HEK293 (cell line): Measurements from ENCODE around the gene PRCP.

Experiments used
- CTCF ChIA-PET: fragments of 350-600 bp; formaldehyde crosslinking; extraction: SDS; loops from one replicate; lab custom pipeline; 2021; ENCODE audit warnings: antibody characterized with exemption; lab: Yijun Ruan, JAX
- POLR2A ChIA-PET: fragments of 300-600 bp; formaldehyde crosslinking; extraction: SDS; loops from one replicate; lab custom pipeline; 2020; ENCODE audit warnings: antibody characterized with exemption, inconsistent platforms; lab: Yijun Ruan, JAX
- H3K27ac ChIP-seq: fragments of 200-500 bp; sonication (Bioruptor generic); 2 replicates; pipeline ENCODE4 v1.5.1; 2014; ENCODE audit warnings: low read depth, low read length, control low read depth, inconsistent platforms; ENCODE audit errors: extremely low read depth
- H3K36me3 ChIP-seq, 2 experiments: fragments of 200-500 bp in 1 of 2; sonication (Bioruptor generic) in 1 of 2; 1 replicate in 1 of 2; 2 replicates in 1 of 2; pipeline ENCODE4 v1.5.1; 2014 to 2017; ENCODE audit warnings: inconsistent platforms in 2 of 2, low read length in 2 of 2; ENCODE audit not compliant: control insufficient read depth in 2 of 2, insufficient read depth in 1 of 2
- H3K4me1 ChIP-seq: fragments of 200-500 bp; sonication (Bioruptor generic); 2 replicates; pipeline ENCODE4 v1.5.1; 2014; ENCODE audit warnings: mild to moderate bottlenecking, low read length, inconsistent platforms; ENCODE audit not compliant: control insufficient read depth, insufficient read depth
- H3K4me3 ChIP-seq: 2 replicates; pipeline ENCODE4 v1.5.1; 2011; ENCODE audit warnings: low read depth, mild to moderate bottlenecking, control low read depth, low read length, moderate library complexity
- H3K9me3 ChIP-seq: fragments of 200-500 bp; sonication (Bioruptor generic); 2 replicates; pipeline ENCODE4 v1.5.1; 2014; ENCODE audit warnings: low read depth, low read length, inconsistent platforms; ENCODE audit not compliant: control insufficient read depth, insufficient read depth
- BCL6B ChIP-seq: fragments of 450-650 bp; formaldehyde crosslinking; IDR thresholded peaks from 2 replicates; pipeline ENCODE4 v1.5.1; 2017; ENCODE audit warnings: missing biosample characterization, missing genetic modification characterization
- FEZF1 ChIP-seq: fragments of 450-650 bp; formaldehyde crosslinking; IDR thresholded peaks from 2 replicates; pipeline ENCODE4 v1.5.1; 2016; ENCODE audit warnings: missing biosample characterization, missing genetic modification characterization
- GLIS2 ChIP-seq: fragments of 450-650 bp; formaldehyde crosslinking; IDR thresholded peaks from 2 replicates; pipeline ENCODE4 v1.5.1; 2016; ENCODE audit warnings: missing biosample characterization, missing genetic modification characterization
- IKZF3 ChIP-seq: fragments of 450-650 bp; IDR thresholded peaks from 2 replicates; pipeline ENCODE4 v1.5.0; 2018; ENCODE audit warnings: missing biosample characterization, mild to moderate bottlenecking, missing genetic modification characterization, moderate library complexity
- KLF9 ChIP-seq: fragments of 450-650 bp; formaldehyde crosslinking; IDR thresholded peaks from 2 replicates; pipeline ENCODE4 v1.5.1; 2016; ENCODE audit warnings: missing biosample characterization, missing genetic modification characterization, low read depth
- PRDM2 ChIP-seq: fragments of 450-650 bp; formaldehyde crosslinking; IDR thresholded peaks from 2 replicates; pipeline ENCODE4 v1.5.1; 2016; ENCODE audit warnings: missing biosample characterization, missing genetic modification characterization, borderline replicate concordance
- ZBTB49 ChIP-seq: fragments of 450-650 bp; formaldehyde crosslinking; IDR thresholded peaks from 2 replicates; pipeline ENCODE4 v1.5.1; 2016; ENCODE audit warnings: missing biosample characterization, missing genetic modification characterization, low read depth
- ZEB2 ChIP-seq: fragments of 450-650 bp; formaldehyde crosslinking; IDR thresholded peaks from 2 replicates; pipeline ENCODE4 v1.5.1; 2016; ENCODE audit warnings: missing biosample characterization, missing genetic modification characterization
- ZIC2 ChIP-seq: fragments of 450-650 bp; formaldehyde crosslinking; IDR thresholded peaks from 2 replicates; pipeline ENCODE4 v1.5.1; 2016; ENCODE audit warnings: missing biosample characterization, missing genetic modification characterization
- ZNF148 ChIP-seq: fragments of 450-650 bp; formaldehyde crosslinking; IDR thresholded peaks from 2 replicates; pipeline ENCODE4 v1.5.0; 2017; ENCODE audit warnings: missing biosample characterization, missing genetic modification characterization, borderline replicate concordance
- ZNF202 ChIP-seq: fragments of 450-650 bp; formaldehyde crosslinking; IDR thresholded peaks from 2 replicates; pipeline ENCODE4 v1.5.1; 2016; ENCODE audit warnings: missing biosample characterization, missing genetic modification characterization, borderline replicate concordance
- ZNF24 ChIP-seq: fragments of 450-650 bp; formaldehyde crosslinking; IDR thresholded peaks from 2 replicates; pipeline ENCODE4 v1.5.1; 2016; ENCODE audit warnings: missing biosample characterization, missing genetic modification characterization
- ZNF311 ChIP-seq: fragments of 450-650 bp; formaldehyde crosslinking; IDR thresholded peaks from 2 replicates; pipeline ENCODE4 v1.5.1; 2017; ENCODE audit warnings: missing biosample characterization, missing genetic modification characterization, borderline replicate concordance
- ZNF530 ChIP-seq: fragments of 450-650 bp; formaldehyde crosslinking; IDR thresholded peaks from 2 replicates; pipeline ENCODE4 v1.5.1; 2016; ENCODE audit warnings: low read depth, missing biosample characterization, missing genetic modification characterization
- ZNF658 ChIP-seq: fragments of 450-650 bp; formaldehyde crosslinking; IDR thresholded peaks from 2 replicates; pipeline ENCODE4; 2016; ENCODE audit warnings: missing biosample characterization, missing genetic modification characterization
- ZNF707 ChIP-seq: fragments of 450-650 bp; formaldehyde crosslinking; IDR thresholded peaks from 2 replicates; pipeline ENCODE4 v1.5.1; 2016; ENCODE audit warnings: missing biosample characterization, missing genetic modification characterization
- ZNF785 ChIP-seq: fragments of 450-650 bp; formaldehyde crosslinking; IDR thresholded peaks from 2 replicates; pipeline ENCODE4 v1.5.1; 2016; ENCODE audit warnings: missing biosample characterization, missing genetic modification characterization
- ZSCAN4 ChIP-seq: fragments of 450-650 bp; formaldehyde crosslinking; IDR thresholded peaks from 2 replicates; pipeline ENCODE4 v1.5.1; 2017; ENCODE audit warnings: missing biosample characterization, missing genetic modification characterization
- ZXDB ChIP-seq: fragments of 450-650 bp; formaldehyde crosslinking; IDR thresholded peaks from 2 replicates; pipeline ENCODE4 v1.5.1; 2016; ENCODE audit warnings: missing biosample characterization, missing genetic modification characterization

PRCP gene

GRCh38 chr11:82939456-82939855 is 39.2 kb upstream of the PRCP start:
- Histone ChIP-seq H3K9me3 (no peaks in the 10 kb centered on the region), H3K4me1 (no peaks in the 10 kb centered on the region), H3K27ac (no peak overlapping the region), H3K36me3 (peaks cover 0 to 9% of the 10 kb centered on the region in 2 experiments; a peak in 1 of 3 replicates), H3K4me3 (no peak overlapping the region)
- TF ChIP-seq IKZF3 (tag by site-specific recombination) = no peak
- no peak for TF ChIP-seq ZBTB49
- no peak for TF ChIP-seq ZNF24
- no peak for TF ChIP-seq ZIC2 (tag by site-specific recombination)
- TF ChIP-seq ZXDB (tag by site-specific recombination) = no peak
- no peak for TF ChIP-seq ZNF707 (tag by site-specific recombination)
- no peak for TF ChIP-seq KLF9
- TF ChIP-seq ZNF785 = no peak
- no peak for TF ChIP-seq ZNF658 (tag by site-specific recombination)
- TF ChIP-seq GLIS2 (tag by site-specific recombination) = no peak
- no peak for TF ChIP-seq FEZF1
- TF ChIP-seq BCL6B (tag by site-specific recombination) = no peak
- no peak for TF ChIP-seq ZEB2 (tag by site-specific recombination)
- no peak for TF ChIP-seq ZNF148 (tag by site-specific recombination)
- TF ChIP-seq ZSCAN4 (tag by site-specific recombination) = no peak
- TF ChIP-seq ZNF202 = no peak
- no peak for TF ChIP-seq ZNF530 (tag by site-specific recombination)
- TF ChIP-seq PRDM2 (tag by site-specific recombination) = no peak
- TF ChIP-seq ZNF311 (tag by site-specific recombination) = no peak
- POLR2A ChIA-PET = no interaction called here
- CTCF ChIA-PET = interaction anchor here (1.1 kb wide), 1 partner anchor 13 kb away, joined by 4 read pairs; no protein-coding TSS in a partner anchor
